GM12864 (cell line): ENCODE measurements around the gene MB.

Experiments
- DNase-seq: peaks from one replicate; pipeline ENCODE4 v3.0.0-alpha.2; 2011; ENCODE audit warnings: low read depth
- H3K4me3 ChIP-seq: 2 replicates; pipeline ENCODE4 v1.5.1; 2011; ENCODE audit warnings: mild to moderate bottlenecking, low read depth, low read length, control low read depth
- TF ChIP-seq, protein P1 (sequence below): IDR thresholded peaks from 2 replicates; pipeline ENCODE4 v1.5.1; 2011; ENCODE audit warnings: low read depth, mild to moderate bottlenecking, moderate library complexity, low read length, control low read depth, inconsistent platforms; ENCODE audit errors: missing control alignments

MB gene

DNA sequence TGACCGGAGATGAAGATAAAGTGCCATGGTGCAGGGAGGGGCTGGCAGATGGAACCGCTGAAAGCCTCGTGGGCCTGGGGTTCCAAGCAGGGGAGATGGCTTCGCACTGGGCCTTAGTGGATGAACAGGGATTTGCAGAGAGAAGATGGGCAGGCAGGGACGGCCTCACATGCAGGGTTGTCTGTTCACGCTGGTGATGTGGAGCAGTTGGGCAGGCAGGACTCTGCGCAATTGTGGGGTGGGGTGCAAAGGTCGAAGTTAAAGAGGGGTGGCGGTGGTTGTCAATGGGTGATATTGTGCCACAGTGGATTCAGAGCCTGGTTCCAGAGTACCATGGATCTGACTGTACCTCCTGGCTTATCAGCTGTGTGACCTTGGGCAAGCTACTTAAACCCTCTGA lies 7.9 kb downstream of the MB start:
- TF ChIP-seq, protein P1, sequence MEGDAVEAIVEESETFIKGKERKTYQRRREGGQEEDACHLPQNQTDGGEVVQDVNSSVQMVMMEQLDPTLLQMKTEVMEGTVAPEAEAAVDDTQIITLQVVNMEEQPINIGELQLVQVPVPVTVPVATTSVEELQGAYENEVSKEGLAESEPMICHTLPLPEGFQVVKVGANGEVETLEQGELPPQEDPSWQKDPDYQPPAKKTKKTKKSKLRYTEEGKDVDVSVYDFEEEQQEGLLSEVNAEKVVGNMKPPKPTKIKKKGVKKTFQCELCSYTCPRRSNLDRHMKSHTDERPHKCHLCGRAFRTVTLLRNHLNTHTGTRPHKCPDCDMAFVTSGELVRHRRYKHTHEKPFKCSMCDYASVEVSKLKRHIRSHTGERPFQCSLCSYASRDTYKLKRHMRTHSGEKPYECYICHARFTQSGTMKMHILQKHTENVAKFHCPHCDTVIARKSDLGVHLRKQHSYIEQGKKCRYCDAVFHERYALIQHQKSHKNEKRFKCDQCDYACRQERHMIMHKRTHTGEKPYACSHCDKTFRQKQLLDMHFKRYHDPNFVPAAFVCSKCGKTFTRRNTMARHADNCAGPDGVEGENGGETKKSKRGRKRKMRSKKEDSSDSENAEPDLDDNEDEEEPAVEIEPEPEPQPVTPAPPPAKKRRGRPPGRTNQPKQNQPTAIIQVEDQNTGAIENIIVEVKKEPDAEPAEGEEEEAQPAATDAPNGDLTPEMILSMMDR = no peak
- DNase-seq = no peak
- H3K4me3 ChIP-seq = no peak overlapping the region

GRCh38 chr22:35608088-35608487 lies 9.0 kb downstream of the MB start:
- DNase-seq = no peak
- TF ChIP-seq, protein P1 = no peak
- no peak overlapping the region for H3K4me3 ChIP-seq

- no peak for DNase-seq
- no peak overlapping the region for H3K4me3 ChIP-seq
- TF ChIP-seq, protein P1 = no peak
Measured at GRCh38 chr22:35606916-35607315, 10.2 kb downstream of the MB start.

DNA sequence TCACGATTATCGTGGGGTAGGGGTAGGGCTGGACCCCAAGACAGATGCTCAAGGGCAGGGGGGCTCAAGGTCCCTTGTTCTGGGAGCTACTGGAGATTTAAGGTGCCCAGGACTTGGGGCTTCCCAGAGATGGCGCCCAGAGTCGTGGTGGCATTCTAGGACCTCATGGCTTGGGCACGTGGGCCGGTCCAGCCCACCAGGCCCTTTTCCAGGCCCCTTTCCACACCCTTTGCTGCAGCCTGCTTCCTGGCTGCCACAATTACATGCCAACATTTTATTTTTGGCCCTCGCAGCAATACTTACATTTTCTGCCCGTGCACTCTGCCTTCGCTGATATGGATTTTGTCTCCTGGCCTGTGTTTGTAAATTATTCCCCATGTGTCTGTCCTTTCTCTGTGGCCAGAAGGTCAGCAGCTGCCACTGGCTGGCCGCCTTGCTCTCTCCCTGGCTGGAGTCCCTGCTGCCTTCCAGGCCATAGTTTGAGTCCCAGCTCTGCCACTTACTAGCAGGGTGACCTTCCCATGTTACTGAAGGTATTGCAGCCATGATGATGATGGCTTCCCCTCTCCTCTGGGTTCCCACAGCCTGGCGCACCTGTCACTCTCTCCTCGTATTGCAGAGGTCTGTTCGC lies 11.2 kb downstream of the MB start:
- DNase-seq = no peak
- H3K4me3 ChIP-seq = no peak overlapping the region
- TF ChIP-seq, protein P1 = no peak

GRCh38 chr22:35605369-35605680 lies 11.8 kb downstream of the MB start:
- DNase-seq = no peak
- H3K4me3 ChIP-seq = no peak overlapping the region
- TF ChIP-seq, protein P1 = no peak

- no peak overlapping the region for H3K4me3 ChIP-seq
- DNase-seq = no peak
- TF ChIP-seq, protein P1 = no peak
Measured at GRCh38 chr22:35604621-35605368, 12.3 kb downstream of the MB start.
